ENCODE data around the gene SH2D7.
"Not testable (repeated sequence)": the region's sequence is repeated elsewhere in the genome, so short reads cannot be mapped to it uniquely, and the experiment has no call there.

SH2D7 gene

GRCh38 chr15:78146425-78147154 lies 54.2 kb downstream of the SH2D7 start:
- DNase-seq: no peak

- no peak for DNase-seq
These were observed 55.2 kb downstream of the SH2D7 start for GRCh38 chr15:78147566-78147965.

GRCh38 chr15:78148392-78149067 lies 56.2 kb downstream of the SH2D7 start:
- no peak for DNase-seq

GRCh38 chr15:78149068-78149804 lies 56.9 kb downstream of the SH2D7 start, which contains the start of gene IDH3A:
TSS of gene IDH3A (plus strand) at chr15:78149362. CDS start at chr15:78149404, 42 bp downstream.
- DNase-seq: peak; percentile 95

- no peak for DNase-seq
These were observed 57.7 kb downstream of the SH2D7 start for GRCh38 chr15:78149805-78150751.

GRCh38 chr15:78151075-78151474 lies 58.7 kb downstream of the SH2D7 start:
- DNase-seq: not testable (repeated sequence)
